Stimulated activated CD8-positive, alpha-beta memory T cell treated with anti-CD3 and anti-CD28 coated beads, Interleukin-7, amount 100 ng/mL, for 48 hours (primary cell): ENCODE data around the gene SLC35F3.
"Not testable (repeated sequence)": the region's sequence is repeated elsewhere in the genome, so short reads cannot be mapped to it uniquely, and the experiment has no call there.

Source experiments
- DNase-seq, 2 donors: peaks; one replicate each; pipeline ENCODE4 v3.0.0-alpha.2; 2020; ENCODE audit warnings: low read depth in 1 of 2; ENCODE audit errors: extremely low read depth in 1 of 2

Gene SLC35F3

DNA sequence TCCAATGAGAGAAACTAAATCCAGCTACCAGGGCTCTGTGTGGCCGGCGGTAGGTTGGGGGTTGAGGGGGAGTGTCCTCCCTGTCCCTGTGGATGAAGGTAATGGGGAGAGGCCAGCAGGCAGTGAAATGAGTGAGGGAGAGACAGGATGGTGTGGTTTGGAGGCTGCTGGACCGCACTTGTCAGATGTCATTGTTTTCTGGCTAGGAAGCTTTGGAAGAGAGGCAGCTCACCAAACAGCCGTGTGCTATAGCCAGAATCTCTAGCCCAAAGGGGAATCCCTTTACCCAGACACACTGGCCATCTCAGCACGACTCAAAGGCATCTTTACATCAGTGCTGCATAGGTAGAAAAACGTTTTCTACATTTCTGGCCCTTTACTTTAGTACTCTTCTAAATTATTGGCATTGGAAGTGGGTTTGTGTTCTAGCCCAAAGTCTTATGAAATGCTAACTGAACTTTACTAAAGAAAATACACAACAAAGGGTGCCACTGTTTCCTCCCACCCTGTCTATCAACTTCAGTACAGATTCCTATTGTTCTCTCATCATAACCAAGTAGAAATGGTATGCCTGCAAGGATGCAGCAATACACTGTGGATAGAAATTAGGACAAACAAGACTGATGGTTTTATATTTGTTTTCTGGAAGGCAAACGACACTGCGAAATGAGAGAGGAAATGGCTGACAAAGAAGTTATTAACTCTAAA lies 372.8 kb downstream of the SLC35F3 start:
- no peak for DNase-seq

- no peak for DNase-seq
Measured at GRCh38 chr1:234279021-234279420, 374.5 kb downstream of the SLC35F3 start.

DNA sequence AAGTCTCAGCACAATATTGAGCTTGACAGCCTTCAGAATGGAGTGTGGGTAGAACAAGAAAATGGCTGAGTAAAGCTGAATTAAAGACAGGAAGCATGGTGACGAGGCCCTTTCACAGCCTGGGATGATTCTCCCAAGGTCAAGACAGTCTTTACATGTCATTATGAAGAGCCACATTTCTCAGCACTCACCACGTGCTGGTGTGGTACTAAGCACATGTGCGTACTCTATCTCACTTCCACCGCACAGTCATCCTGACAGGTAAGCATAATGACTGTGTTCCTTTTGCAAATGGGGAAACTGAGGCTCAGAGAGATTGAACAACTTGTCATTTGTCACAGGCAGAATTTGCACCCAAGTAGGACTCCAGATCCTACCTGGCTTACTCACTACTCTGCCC lies 376.0 kb downstream of the SLC35F3 start:
- DNase-seq, result no peak

DNA sequence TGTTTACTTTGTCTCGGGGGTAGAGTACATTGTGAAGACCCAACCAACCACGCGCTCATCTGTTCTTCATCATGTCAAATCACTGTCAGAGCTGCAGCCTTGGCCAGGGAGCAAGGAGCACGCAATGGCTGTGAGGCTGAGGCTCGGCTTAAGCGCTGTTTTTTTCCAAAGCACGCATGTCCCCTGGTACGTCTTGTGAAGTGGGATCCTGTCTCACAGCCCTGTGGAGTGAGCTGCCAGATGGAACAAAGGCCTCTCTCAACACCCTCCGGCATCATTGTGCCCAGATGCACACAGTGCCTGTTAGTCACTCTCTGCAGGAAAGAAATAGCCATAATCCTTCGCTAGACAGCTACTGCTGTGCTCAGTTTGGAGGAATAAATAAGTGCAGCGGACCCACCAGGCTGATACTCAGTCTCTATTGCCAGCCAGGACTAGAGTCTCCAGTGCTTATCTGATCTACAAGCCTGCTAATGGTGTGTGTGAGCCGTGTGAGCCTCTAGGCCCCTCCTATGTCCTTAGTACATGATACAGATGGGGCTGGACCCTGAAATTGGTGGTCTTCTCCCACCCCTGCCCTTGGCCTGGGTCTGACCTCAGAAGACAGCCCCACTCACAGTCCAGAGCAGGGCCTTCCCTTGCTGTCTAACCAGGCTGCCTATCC lies 377.5 kb downstream of the SLC35F3 start:
- no peak for DNase-seq

DNA sequence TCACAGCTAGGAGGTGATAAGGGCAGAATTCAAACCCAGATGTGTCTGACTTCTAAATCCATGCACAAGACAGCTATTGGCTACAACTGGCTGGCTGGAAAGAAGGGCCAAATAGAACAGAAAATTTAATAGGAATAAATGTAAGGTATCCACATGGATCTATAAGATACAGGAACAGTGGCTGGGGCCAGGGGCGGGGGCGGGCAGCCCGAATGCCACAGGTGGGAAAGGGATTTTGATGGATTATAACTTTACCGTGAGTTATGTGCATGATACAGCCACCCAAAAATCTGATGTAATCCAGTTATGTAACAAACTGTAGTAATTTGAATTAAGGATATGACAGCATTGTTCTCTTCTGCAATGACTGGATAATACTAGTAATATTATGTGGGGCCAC lies 381.7 kb downstream of the SLC35F3 start:
- no peak for DNase-seq

GRCh38 chr1:234288946-234289345 lies 384.5 kb downstream of the SLC35F3 start:
- DNase-seq, result no peak

GRCh38 chr1:234289538-234290305 lies 385.2 kb downstream of the SLC35F3 start:
- no peak for DNase-seq

DNA sequence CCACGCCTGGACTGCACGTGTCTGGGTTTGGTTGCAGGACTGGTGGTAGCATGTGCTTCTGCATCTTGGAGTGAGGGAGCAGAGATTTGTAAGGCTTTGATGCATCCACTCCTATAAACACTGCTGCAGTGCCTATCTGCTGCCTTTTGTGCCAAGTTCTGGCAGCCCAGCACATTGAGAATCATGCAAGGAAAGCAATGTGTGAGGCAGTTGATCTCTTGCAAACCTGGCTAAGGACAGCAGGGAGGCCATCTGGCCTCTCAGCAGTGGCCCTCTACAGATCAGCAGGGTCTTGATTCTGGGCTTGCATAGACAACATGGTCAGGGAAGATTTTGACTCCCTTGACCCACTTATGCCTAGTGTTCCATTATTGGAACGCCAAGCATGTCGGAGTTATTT lies 387.5 kb downstream of the SLC35F3 start:
- no peak for DNase-seq

GRCh38 chr1:234292548-234292947 lies 388.1 kb downstream of the SLC35F3 start:
- no peak for DNase-seq

GRCh38 chr1:234294109-234294817 lies 389.8 kb downstream of the SLC35F3 start:
- no peak for DNase-seq

- DNase-seq, result no peak
Measured at GRCh38 chr1:234295068-234295467, 390.6 kb downstream of the SLC35F3 start.

- DNase-seq, result no peak
Measured at GRCh38 chr1:234295626-234296025, 391.1 kb downstream of the SLC35F3 start.

DNA sequence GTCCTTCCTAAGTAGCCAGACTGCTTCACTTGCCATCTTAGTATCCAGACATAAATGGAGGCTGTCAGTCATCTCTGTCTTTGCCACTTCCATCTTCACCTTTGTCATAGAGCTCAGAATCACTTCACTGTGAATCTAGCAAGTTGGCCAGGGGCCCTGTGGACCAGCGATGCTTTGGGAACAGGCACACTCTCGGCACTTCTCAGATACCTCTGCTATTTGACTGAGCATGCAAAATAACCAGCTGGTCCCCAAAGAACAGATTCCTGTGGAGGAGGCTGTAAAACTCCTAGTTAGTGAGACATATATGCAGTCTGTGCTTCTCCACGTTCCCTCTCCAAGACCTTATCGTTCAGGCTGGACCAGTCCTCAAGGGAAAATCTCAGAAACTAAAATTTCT lies 392.0 kb downstream of the SLC35F3 start:
- DNase-seq, result no peak

- no peak for DNase-seq
Measured at GRCh38 chr1:234297668-234298067, 393.2 kb downstream of the SLC35F3 start.

GRCh38 chr1:234300096-234300495 lies 395.6 kb downstream of the SLC35F3 start:
- DNase-seq, result no peak

GRCh38 chr1:234301663-234302062 lies 397.2 kb downstream of the SLC35F3 start:
- DNase-seq, result not testable (repeated sequence)

GRCh38 chr1:234302354-234302962 lies 398.0 kb downstream of the SLC35F3 start:
- no peak for DNase-seq

GRCh38 chr1:234303231-234303630 lies 398.8 kb downstream of the SLC35F3 start:
- DNase-seq, result no peak

- DNase-seq, result no peak
Measured at GRCh38 chr1:234307726-234308125, 403.2 kb downstream of the SLC35F3 start.

GRCh38 chr1:234309243-234309597 lies 404.7 kb downstream of the SLC35F3 start:
- no peak for DNase-seq
